Measurements from ENCODE around the gene COL15A1.

The COL15A1 gene

DNA sequence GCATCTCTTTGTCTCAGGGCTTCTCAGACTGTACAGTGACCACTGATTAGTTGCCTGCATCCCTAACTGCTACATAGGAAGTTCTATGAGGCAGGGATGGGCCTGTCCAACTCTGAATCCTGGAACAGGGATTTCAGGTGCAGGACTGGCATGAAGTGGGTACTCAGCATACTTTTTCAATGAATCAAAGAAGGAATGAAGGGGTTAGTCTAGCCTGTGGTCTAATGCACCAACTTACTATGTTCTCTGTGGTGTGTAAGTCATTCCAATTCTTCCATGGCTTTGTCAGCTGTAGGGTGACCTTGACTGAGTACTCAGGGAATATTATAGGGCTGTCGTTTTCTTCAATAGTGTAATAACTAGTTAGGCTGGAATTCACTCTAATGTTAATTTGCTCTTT, 8.3 kb downstream of the COL15A1 start:
- Histone ChIP-seq H3K4me3 (replicated peaks; ENCODE audit: insufficient read depth, low read length) (no peak overlapping the region), H3K27ac (replicated peaks) (no peak overlapping the region), H3K27me3 (ENCODE audit: insufficient read depth, poor library complexity, severe bottlenecking) (peaks cover 4% of the 10 kb centered on the region)
- TF ChIP-seq, protein P1, sequence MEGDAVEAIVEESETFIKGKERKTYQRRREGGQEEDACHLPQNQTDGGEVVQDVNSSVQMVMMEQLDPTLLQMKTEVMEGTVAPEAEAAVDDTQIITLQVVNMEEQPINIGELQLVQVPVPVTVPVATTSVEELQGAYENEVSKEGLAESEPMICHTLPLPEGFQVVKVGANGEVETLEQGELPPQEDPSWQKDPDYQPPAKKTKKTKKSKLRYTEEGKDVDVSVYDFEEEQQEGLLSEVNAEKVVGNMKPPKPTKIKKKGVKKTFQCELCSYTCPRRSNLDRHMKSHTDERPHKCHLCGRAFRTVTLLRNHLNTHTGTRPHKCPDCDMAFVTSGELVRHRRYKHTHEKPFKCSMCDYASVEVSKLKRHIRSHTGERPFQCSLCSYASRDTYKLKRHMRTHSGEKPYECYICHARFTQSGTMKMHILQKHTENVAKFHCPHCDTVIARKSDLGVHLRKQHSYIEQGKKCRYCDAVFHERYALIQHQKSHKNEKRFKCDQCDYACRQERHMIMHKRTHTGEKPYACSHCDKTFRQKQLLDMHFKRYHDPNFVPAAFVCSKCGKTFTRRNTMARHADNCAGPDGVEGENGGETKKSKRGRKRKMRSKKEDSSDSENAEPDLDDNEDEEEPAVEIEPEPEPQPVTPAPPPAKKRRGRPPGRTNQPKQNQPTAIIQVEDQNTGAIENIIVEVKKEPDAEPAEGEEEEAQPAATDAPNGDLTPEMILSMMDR (IDR thresholded peaks at IDR 0.05; ENCODE audit: insufficient read depth, low read length) = no peak
- TF ChIP-seq REST (IDR thresholded peaks at IDR 0.05; ENCODE audit: insufficient replicate concordance, low read depth) (no peak), POLR2AphosphoS5 (IDR thresholded peaks at IDR 0.05; ENCODE audit: low read depth) (no peak), SPI1 (IDR thresholded peaks at IDR 0.05; ENCODE audit: borderline replicate concordance, low read depth) (no peak), GABPA (IDR thresholded peaks at IDR 0.05; ENCODE audit: low read depth) (no peak)
- DNase-seq (ENCODE audit: low read depth in 1 of 2, low spot score in 1 of 2) = no peak

- TF ChIP-seq GABPA (IDR thresholded peaks at IDR 0.05; ENCODE audit: low read depth) (no peak), SPI1 (IDR thresholded peaks at IDR 0.05; ENCODE audit: borderline replicate concordance, low read depth) (no peak), REST (IDR thresholded peaks at IDR 0.05; ENCODE audit: insufficient replicate concordance, low read depth) (no peak), POLR2AphosphoS5 (IDR thresholded peaks at IDR 0.05; ENCODE audit: low read depth) (no peak)
- TF ChIP-seq, protein P1 (IDR thresholded peaks at IDR 0.05; ENCODE audit: insufficient read depth, low read length) = no peak
- peaks cover 4% of the 10 kb centered on the region for H3K27me3 ChIP-seq (ENCODE audit: insufficient read depth, poor library complexity, severe bottlenecking)
- H3K27ac ChIP-seq (replicated peaks) = no peak overlapping the region
- no peak for DNase-seq (ENCODE audit: low read depth in 1 of 2, low spot score in 1 of 2)
- H3K4me3 ChIP-seq (replicated peaks; ENCODE audit: insufficient read depth, low read length) = no peak overlapping the region
These were observed 10.0 kb downstream of the COL15A1 start for GRCh38 chr9:98953581-98954243.

- DNase-seq (ENCODE audit: low read depth in 1 of 2, low spot score in 1 of 2) = no peak
- H3K4me3 ChIP-seq (replicated peaks; ENCODE audit: insufficient read depth, low read length) = no peak overlapping the region
- no peak overlapping the region for H3K27ac ChIP-seq (replicated peaks)
- peaks cover 1% of the 10 kb centered on the region for H3K27me3 ChIP-seq (ENCODE audit: insufficient read depth, poor library complexity, severe bottlenecking)
- TF ChIP-seq SPI1 (IDR thresholded peaks at IDR 0.05; ENCODE audit: borderline replicate concordance, low read depth) = no peak
- TF ChIP-seq REST (IDR thresholded peaks at IDR 0.05; ENCODE audit: insufficient replicate concordance, low read depth) = no peak
These were observed 10.5 kb downstream of the COL15A1 start for GRCh38 chr9:98954244-98954610.
